Glutamatergic neuron (in vitro differentiated cells): ENCODE results near the gene EFNA5. TPM values are rescaled to one million over a fixed set of nuclear protein-coding genes. Genes with fewer than 3 reads are reported as not detected.

Experiments
- DNase-seq: peaks from one replicate; pipeline ENCODE4 v3.0.0; 2022
- H3K27ac Mint-ChIP-seq: one replicate; pipeline ENCODE4 v1.8.0; 2020; ENCODE audit warnings: mild to moderate bottlenecking, mixed read lengths, inconsistent platforms; ENCODE audit not compliant: unreplicated experiment
- H3K27me3 Mint-ChIP-seq: one replicate; pipeline ENCODE4 v1.8.0; 2020; ENCODE audit warnings: mild to moderate bottlenecking, moderate library complexity, mixed read lengths, inconsistent platforms; ENCODE audit not compliant: unreplicated experiment
- H3K36me3 Mint-ChIP-seq: one replicate; pipeline ENCODE4 v1.8.0; 2020; ENCODE audit warnings: mild to moderate bottlenecking, mixed read lengths, inconsistent platforms; ENCODE audit not compliant: unreplicated experiment
- H3K4me1 Mint-ChIP-seq: one replicate; pipeline ENCODE4 v1.8.0; 2020; ENCODE audit warnings: mild to moderate bottlenecking, low read depth, mixed read lengths, inconsistent platforms; ENCODE audit not compliant: unreplicated experiment
- H3K4me3 Mint-ChIP-seq: one replicate; pipeline ENCODE4 v1.8.0; 2020; ENCODE audit warnings: mild to moderate bottlenecking, mixed read lengths, inconsistent platforms; ENCODE audit not compliant: unreplicated experiment
- H3K9me3 Mint-ChIP-seq: one replicate; pipeline ENCODE4 v1.8.0; 2020; ENCODE audit warnings: mild to moderate bottlenecking, moderate library complexity, mixed read lengths, inconsistent platforms; ENCODE audit not compliant: unreplicated experiment
- CTCF ChIP-seq: fragments of 200-600 bp; sonication (generic); IDR thresholded peaks from one replicate; pipeline ENCODE4 v1.5.0; 2021; ENCODE audit not compliant: partially characterized antibody, unreplicated experiment
- total RNA-seq: library from RNA; stranded (reverse); fragmentation: NEBNext Ultra II Directional; extraction: Animal tissue kit (Norgen Biotek cat#: 25700); gene quantifications from one replicate; pipeline ENCODE4 v1.2.1, GENCODE V29; 2021; ENCODE audit not compliant: unreplicated experiment

The EFNA5 gene
- total RNA-seq, 1 donor from 2014 or later: 158 TPM

GRCh38 chr5:107380654-107381053, 290.1 kb downstream of the EFNA5 start:
- no peak for TF ChIP-seq CTCF
- Mint-ChIP-seq H3K27me3 (peaks cover 2% of the 10 kb centered on the region), H3K4me1 (peaks cover 26% of the 10 kb centered on the region), H3K36me3 (peaks cover 12% of the 10 kb centered on the region), H3K4me3 (no peak overlapping the region), H3K9me3 (peaks cover 9% of the 10 kb centered on the region), H3K27ac (no peak overlapping the region)
- DNase-seq: peak; percentile 24

- H3K36me3 Mint-ChIP-seq: peaks cover 2% of the 10 kb centered on the region
- TF ChIP-seq CTCF: no peak
These were observed 292.4 kb downstream of the EFNA5 start for GRCh38 chr5:107378218-107378899.

GRCh38 chr5:107377277-107377609, 293.5 kb downstream of the EFNA5 start:
- no peak overlapping the region for H3K4me3 Mint-ChIP-seq
- no peak for DNase-seq
- peaks cover 37% of the 10 kb centered on the region for H3K4me1 Mint-ChIP-seq
- peaks cover 8% of the 10 kb centered on the region for H3K9me3 Mint-ChIP-seq
- no peak for TF ChIP-seq CTCF
- H3K36me3 Mint-ChIP-seq: no peaks in the 10 kb centered on the region
- no peak overlapping the region for H3K27ac Mint-ChIP-seq
- peaks cover 6% of the 10 kb centered on the region for H3K27me3 Mint-ChIP-seq

More at GRCh38 chr5:107378218-107378899, 292.4 kb downstream of the EFNA5 start:
- peaks cover 9% of the 10 kb centered on the region for H3K9me3 Mint-ChIP-seq
- peaks cover 33% of the 10 kb centered on the region for H3K4me1 Mint-ChIP-seq
- DNase-seq: no peak
- H3K27ac Mint-ChIP-seq: no peak overlapping the region
- no peak overlapping the region for H3K4me3 Mint-ChIP-seq
- peaks cover 6% of the 10 kb centered on the region for H3K27me3 Mint-ChIP-seq

GRCh38 chr5:107376546-107377276, 294.0 kb downstream of the EFNA5 start:
- no peak for TF ChIP-seq CTCF
- peaks cover 8% of the 10 kb centered on the region for H3K9me3 Mint-ChIP-seq
- H3K4me3 Mint-ChIP-seq: no peak overlapping the region
- H3K36me3 Mint-ChIP-seq: no peaks in the 10 kb centered on the region
- DNase-seq: no peak
- no peak overlapping the region for H3K27ac Mint-ChIP-seq
- H3K27me3 Mint-ChIP-seq: peaks cover 6% of the 10 kb centered on the region
- peaks cover 37% of the 10 kb centered on the region for H3K4me1 Mint-ChIP-seq
